BLaER1 treated with 17β-estradiol and CSF1 and Interleukin-3, amounts not matched to agents 10 nM and 100 nM (cell line): ENCODE measurements around the gene ZNF580.

ENCODE experiments used
- H3K27ac ChIP-seq, 11 experiments: shearing (Covaris generic); formaldehyde crosslinking; 2 replicates each; pipeline ENCODE4 v1.8.1; 2022
- H3K27me3 ChIP-seq, 11 experiments: shearing (Covaris generic); formaldehyde crosslinking; 2 replicates each; pipeline ENCODE4 v1.8.1; 2022
- H3K36me3 ChIP-seq, 11 experiments: shearing (Covaris generic); formaldehyde crosslinking; 2 replicates each; pipeline ENCODE4 v1.8.1; 2022
- H3K4me1 ChIP-seq, 10 experiments: shearing (Covaris generic); formaldehyde crosslinking; 2 replicates each; pipeline ENCODE4 v1.8.1; 2022
- H3K4me2 ChIP-seq, 11 experiments: shearing (Covaris generic); formaldehyde crosslinking; 2 replicates each; pipeline ENCODE4 v1.8.1; 2022
- H3K4me3 ChIP-seq, 10 experiments: shearing (Covaris generic); formaldehyde crosslinking; 2 replicates each; pipeline ENCODE4 v1.8.1; 2022
- H3K9ac ChIP-seq, 11 experiments: shearing (Covaris generic); formaldehyde crosslinking; 2 replicates each; pipeline ENCODE4 v1.8.1; 2022
- H3K9me3 ChIP-seq, 11 experiments: shearing (Covaris generic); formaldehyde crosslinking; replicated peaks in 1 of 11; 2 replicates each; pipeline ENCODE4 v1.8.1; 2022
- H4K20me1 ChIP-seq, 11 experiments: shearing (Covaris generic); formaldehyde crosslinking; 2 replicates each; pipeline ENCODE4 v1.8.1; 2022
- Cebpa-rat ChIP-seq, 11 experiments: shearing (Covaris generic); IDR thresholded peaks; 2 replicates each; pipeline ENCODE4 v1.8.1; 2022

Gene ZNF580

DNA sequence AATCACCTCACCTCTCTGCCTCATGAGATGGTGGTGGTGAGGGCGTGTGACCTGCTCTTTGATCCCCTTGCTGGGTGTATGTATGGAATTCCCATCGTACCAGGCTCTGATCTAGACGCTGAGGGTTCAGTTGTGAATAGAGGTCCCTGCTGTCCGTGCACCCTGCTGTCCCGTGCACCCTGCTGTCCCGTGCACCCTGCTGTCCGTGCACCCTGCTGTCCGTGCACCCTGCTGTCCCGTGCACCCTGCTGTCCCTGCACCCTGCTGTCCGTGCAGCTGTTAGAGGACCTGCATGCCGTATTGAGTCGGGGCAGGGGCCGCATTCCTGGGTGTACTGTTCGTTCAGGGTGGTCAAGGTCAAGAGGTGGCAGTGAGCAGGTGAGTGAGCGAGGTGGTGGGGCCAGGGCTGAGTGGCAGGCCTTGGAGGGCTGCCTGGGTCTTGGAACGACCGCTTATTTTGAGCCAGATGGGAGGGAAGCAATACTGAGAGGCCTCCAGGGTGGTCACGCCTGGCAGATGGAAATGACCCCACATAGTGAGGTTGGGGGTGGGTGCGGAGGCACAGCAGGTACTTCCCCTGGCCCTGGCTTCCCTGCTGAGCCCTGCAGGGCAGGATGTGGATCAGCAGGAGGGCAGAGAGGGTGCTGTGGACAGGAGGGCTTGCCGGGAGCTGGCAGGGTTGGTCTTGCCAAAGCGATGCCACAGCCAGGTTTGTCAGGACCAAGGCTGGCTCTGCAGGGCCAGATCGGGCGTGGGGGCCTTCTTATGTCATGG, 29.7 kb downstream of the ZNF580 start:
- peaks cover 18 to 44% (median 39%) of the 10 kb centered on the region in 10 experiments; a peak in 19 of 20 replicates for H3K4me1 ChIP-seq
- no peak overlapping the region for H3K4me3 ChIP-seq
- H3K27me3 ChIP-seq = no peaks in the 10 kb centered on the region
- peaks cover 69 to 90% (median 87%) of the 10 kb centered on the region in 11 experiments for H3K36me3 ChIP-seq
- H3K27ac ChIP-seq = no peak overlapping the region
- H3K9ac ChIP-seq = no peak overlapping the region
- peaks cover 83 to 96% (median 90%) of the 10 kb centered on the region in 11 experiments for H4K20me1 ChIP-seq
- H3K9me3 ChIP-seq = no peaks in the 10 kb centered on the region
- TF ChIP-seq Cebpa-rat (IDR thresholded peaks at IDR 0.05) = no peak
- peak overlapping the region in 6 of 11 experiments; percentile 6 to 59 (median 10); a peak in 6 of 22 replicates for H3K4me2 ChIP-seq

DNA sequence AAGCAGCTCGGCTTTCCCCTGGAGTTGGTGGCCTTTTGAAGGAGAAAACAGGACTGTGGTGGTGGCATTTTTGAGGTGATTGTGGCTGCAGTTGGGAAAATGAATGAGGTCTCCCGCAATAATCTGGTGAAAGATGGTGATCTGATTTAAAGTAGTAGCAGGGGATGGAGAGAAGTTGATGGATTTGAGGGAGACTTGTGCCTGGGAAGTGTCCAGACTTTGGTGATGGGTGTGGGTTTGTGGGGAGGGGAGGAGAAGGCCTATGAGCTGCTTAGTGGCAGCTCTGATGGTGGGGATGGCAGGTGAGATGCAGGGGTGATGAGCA, 30.2 kb downstream of the ZNF580 start:
- H3K4me1 ChIP-seq = peaks cover 18 to 47% (median 43%) of the 10 kb centered on the region in 10 experiments; a peak in 19 of 20 replicates
- H3K9ac ChIP-seq = 0 out of 22 replicates have a peak overlapping the region, but pooled peaks of 1 of the 11 experiments have one; percentile 26
- H3K4me2 ChIP-seq = peak overlapping the region in 6 of 11 experiments; percentile 6 to 74 (median 16); a peak in 6 of 22 replicates
- H3K4me3 ChIP-seq = no peak overlapping the region
- peaks cover 78 to 96% (median 86%) of the 10 kb centered on the region in 11 experiments for H4K20me1 ChIP-seq
- no peak overlapping the region for H3K27ac ChIP-seq
- no peaks in the 10 kb centered on the region for H3K9me3 ChIP-seq
- peaks cover 64 to 85% (median 81%) of the 10 kb centered on the region in 11 experiments for H3K36me3 ChIP-seq
- H3K27me3 ChIP-seq = no peaks in the 10 kb centered on the region
- no peak for TF ChIP-seq Cebpa-rat (IDR thresholded peaks at IDR 0.05)

DNA sequence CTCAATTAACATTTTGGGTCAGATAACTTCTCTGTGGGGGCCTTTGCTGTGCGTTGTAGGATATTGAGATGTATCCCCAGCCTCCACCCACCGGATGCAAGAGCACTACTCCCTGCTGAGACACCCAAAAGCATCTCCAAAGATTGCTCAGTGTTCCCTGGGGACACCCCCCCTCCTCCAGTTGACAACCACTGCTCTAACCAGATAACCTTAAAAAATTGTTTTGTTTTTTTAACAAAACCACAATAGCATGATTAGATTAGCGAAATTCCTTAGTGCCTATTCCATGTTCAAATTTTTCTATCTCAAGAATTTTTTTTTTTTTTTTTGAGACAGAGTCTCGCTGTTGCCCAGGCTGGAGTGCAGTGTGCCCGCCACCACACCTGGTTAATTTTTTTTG, 31.6 kb downstream of the ZNF580 start:
- peaks cover 64 to 96% (median 85%) of the 10 kb centered on the region in 11 experiments for H4K20me1 ChIP-seq
- peak overlapping the region in 10 of 11 experiments; percentile 9 to 74 (median 52); a peak in 19 of 22 replicates for H3K4me2 ChIP-seq
- no peak overlapping the region for H3K4me3 ChIP-seq
- H3K4me1 ChIP-seq = peaks cover 30 to 61% (median 57%) of the 10 kb centered on the region in 10 experiments
- peaks cover 50 to 79% (median 69%) of the 10 kb centered on the region in 11 experiments for H3K36me3 ChIP-seq
- no peaks in the 10 kb centered on the region for H3K27me3 ChIP-seq
- H3K9me3 ChIP-seq = no peaks in the 10 kb centered on the region
- no peak for TF ChIP-seq Cebpa-rat (IDR thresholded peaks at IDR 0.05)
- peak overlapping the region in 5 of 11 experiments; percentile 5 to 50 (median 25); a peak in 6 of 22 replicates for H3K9ac ChIP-seq
- peak overlapping the region in 2 of 11 experiments; percentile 3 to 21; a peak in 1 of 22 replicates for H3K27ac ChIP-seq

DNA sequence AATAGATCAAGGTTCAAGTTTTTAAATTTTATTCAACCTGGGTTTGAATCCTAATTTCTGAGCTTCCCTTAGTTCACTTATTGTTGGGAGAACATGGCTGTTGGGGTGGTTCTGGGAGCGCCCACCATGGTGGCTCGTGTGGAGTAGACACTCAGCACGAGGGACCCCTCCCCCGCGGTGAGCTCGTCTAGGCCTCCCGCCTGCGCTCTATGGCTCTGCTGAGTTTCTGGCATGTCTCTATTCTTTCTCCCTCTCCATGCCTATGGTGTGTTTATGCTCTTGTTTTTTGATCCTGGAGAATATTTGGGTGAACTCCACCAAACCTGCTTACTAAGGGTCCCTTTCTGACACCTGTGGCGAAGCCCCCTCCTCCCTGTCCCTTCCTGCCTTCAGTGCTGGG, 32.7 kb downstream of the ZNF580 start:
- H3K4me1 ChIP-seq = peaks cover 38 to 71% (median 67%) of the 10 kb centered on the region in 10 experiments
- H3K9ac ChIP-seq = peak overlapping the region in 6 of 11 experiments; percentile 17 to 50 (median 32); a peak in 7 of 22 replicates
- H3K36me3 ChIP-seq = peaks cover 41 to 70% (median 59%) of the 10 kb centered on the region in 11 experiments
- no peaks in the 10 kb centered on the region for H3K9me3 ChIP-seq
- peaks cover 56 to 96% (median 83%) of the 10 kb centered on the region in 11 experiments for H4K20me1 ChIP-seq
- TF ChIP-seq Cebpa-rat (IDR thresholded peaks at IDR 0.05) = no peak
- peak overlapping the region in 4 of 11 experiments; percentile 0 to 25 (median 20); a peak in 4 of 22 replicates for H3K27ac ChIP-seq
- H3K4me2 ChIP-seq = peak overlapping the region in 4 of 11 experiments; percentile 25 to 74 (median 62); a peak in 4 of 22 replicates
- no peak overlapping the region for H3K4me3 ChIP-seq
- H3K27me3 ChIP-seq = no peaks in the 10 kb centered on the region

DNA sequence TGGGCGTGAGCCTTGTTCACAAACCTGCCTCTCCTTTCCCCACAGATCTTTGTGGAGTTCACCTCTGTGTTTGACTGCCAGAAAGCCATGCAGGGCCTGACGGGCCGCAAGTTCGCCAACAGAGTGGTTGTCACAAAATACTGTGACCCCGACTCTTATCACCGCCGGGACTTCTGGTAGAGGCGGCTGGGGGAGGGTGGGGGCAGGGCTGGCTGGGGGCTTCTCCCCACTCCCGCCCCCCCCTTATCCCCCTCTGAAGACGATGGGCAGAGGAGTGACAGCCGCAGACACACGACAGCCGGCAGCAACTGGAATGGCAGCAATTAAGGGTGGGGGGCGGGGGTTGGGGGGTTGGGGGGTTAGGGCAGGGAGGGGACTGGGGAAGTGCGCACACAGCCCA, 33.1 kb downstream of the ZNF580 start:
- Histone ChIP-seq H3K9ac (peak overlapping the region in 5 of 11 experiments; percentile 17 to 39 (median 31); a peak in 6 of 22 replicates), H3K27me3 (no peaks in the 10 kb centered on the region), H4K20me1 (peaks cover 51 to 96% (median 83%) of the 10 kb centered on the region in 11 experiments), H3K27ac (peak overlapping the region in 3 of 11 experiments; percentile 18 to 25 (median 21); a peak in 2 of 22 replicates), H3K36me3 (peaks cover 41 to 70% (median 59%) of the 10 kb centered on the region in 11 experiments), H3K4me1 (peaks cover 43 to 75% (median 71%) of the 10 kb centered on the region in 10 experiments), H3K9me3 (no peaks in the 10 kb centered on the region), H3K4me3 (no peak overlapping the region), H3K4me2 (peak overlapping the region in 4 of 11 experiments; percentile 59 to 92 (median 78); a peak in 5 of 22 replicates)
- no peak for TF ChIP-seq Cebpa-rat (IDR thresholded peaks at IDR 0.05)

DNA sequence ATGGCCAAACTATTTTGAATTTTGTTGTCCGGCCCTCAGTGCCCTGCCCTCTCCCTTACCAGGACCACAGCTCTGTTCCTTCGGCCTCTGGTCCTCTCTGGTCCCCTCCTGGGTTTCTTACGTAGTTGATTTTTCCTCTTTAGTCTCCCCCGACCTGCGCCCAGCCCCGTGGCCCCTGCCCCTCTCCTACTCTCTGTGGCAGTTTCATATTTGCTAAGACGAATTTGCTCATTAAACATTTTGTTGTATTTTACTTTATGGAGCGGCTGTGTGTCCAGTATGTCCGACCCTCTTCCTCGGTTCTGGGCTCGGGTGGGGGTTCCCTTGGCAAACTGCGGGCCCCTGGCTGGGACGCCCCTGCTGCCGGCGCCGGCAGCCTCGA, 33.6 kb downstream of the ZNF580 start:
- no peak for TF ChIP-seq Cebpa-rat (IDR thresholded peaks at IDR 0.05)
- Histone ChIP-seq H3K36me3 (peaks cover 41 to 70% (median 59%) of the 10 kb centered on the region in 11 experiments), H3K4me1 (peaks cover 48 to 81% (median 77%) of the 10 kb centered on the region in 10 experiments), H3K4me3 (peak overlapping the region; percentile 79 to 98 (median 92)), H3K27ac (peak overlapping the region; percentile 47 to 98 (median 94)), H4K20me1 (peaks cover 48 to 96% (median 83%) of the 10 kb centered on the region in 11 experiments), H3K9ac (peak overlapping the region; percentile 93 to 98 (median 97)), H3K9me3 (no peaks in the 10 kb centered on the region), H3K27me3 (no peaks in the 10 kb centered on the region), H3K4me2 (peak overlapping the region; percentile 68 to 97 (median 90))

DNA sequence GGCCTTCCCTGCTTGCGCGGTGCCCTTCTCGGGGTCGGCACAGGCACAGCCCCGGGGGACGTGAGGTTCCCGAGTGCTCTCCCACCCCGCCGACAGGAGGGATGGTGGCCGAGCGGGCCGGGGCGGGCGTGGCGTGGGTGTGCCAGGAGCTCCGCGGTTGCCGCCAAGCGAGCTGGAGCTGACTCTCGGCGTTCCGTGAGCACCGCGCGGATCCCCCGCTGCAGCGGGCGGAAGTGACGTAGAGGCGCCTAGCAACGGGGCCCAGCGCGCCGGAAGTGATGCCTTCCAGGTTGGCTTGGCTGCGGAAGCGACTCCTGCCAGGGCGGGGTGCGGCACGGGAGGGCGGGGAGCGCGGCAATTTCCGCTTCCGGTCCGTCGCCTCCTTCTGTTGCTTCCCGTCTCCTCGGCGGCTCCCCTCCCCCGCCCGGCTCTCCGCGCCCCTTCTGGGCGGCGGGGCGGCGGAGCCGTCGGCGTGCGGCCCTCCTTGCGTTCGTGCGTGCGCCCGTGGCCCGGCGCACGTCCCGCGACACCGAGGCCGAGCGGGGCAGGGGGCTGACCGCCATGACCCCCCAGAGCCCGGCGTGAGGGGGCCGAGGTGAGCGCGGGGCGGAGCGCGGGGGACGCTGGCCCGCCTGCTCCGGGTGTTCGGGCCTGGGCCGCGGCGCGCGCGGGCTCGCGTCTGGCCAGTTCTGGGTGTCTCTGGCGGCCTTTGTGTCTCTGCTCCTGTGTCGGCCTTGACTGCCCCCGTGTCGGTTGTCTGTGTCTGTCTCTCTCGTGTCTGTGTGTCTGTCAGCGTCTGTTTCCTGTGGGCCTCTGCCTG, 34.2 kb downstream of the ZNF580 start, which contains the start of gene EPN1:
EPN1 (plus strand) TSS at position 386 of the 820 bp plus-strand sequence. CDS start 3,402 bp downstream, outside the sequence.
- peak within 1 kb of the TSS; percentile 87 to 98 (median 93) for H3K4me2 ChIP-seq
- peak within 1 kb of the TSS; percentile 79 to 98 (median 92) for H3K4me3 ChIP-seq
- peak within 1 kb of the TSS; percentile 93 to 98 (median 97) for H3K9ac ChIP-seq
- TF ChIP-seq Cebpa-rat (IDR thresholded peaks at IDR 0.05) = no peak
- peaks cover 48 to 96% (median 83%) of the 10 kb centered on the region in 11 experiments for H4K20me1 ChIP-seq
- no peaks in the 10 kb centered on the region for H3K27me3 ChIP-seq
- H3K9me3 ChIP-seq = no peaks in the 10 kb centered on the region
- peak within 1 kb of the TSS; percentile 92 to 98 (median 95) for H3K27ac ChIP-seq
- H3K36me3 ChIP-seq = peaks cover 41 to 70% (median 59%) of the 10 kb centered on the region in 11 experiments
- H3K4me1 ChIP-seq = peaks cover 52 to 87% (median 82%) of the 10 kb centered on the region in 10 experiments

DNA sequence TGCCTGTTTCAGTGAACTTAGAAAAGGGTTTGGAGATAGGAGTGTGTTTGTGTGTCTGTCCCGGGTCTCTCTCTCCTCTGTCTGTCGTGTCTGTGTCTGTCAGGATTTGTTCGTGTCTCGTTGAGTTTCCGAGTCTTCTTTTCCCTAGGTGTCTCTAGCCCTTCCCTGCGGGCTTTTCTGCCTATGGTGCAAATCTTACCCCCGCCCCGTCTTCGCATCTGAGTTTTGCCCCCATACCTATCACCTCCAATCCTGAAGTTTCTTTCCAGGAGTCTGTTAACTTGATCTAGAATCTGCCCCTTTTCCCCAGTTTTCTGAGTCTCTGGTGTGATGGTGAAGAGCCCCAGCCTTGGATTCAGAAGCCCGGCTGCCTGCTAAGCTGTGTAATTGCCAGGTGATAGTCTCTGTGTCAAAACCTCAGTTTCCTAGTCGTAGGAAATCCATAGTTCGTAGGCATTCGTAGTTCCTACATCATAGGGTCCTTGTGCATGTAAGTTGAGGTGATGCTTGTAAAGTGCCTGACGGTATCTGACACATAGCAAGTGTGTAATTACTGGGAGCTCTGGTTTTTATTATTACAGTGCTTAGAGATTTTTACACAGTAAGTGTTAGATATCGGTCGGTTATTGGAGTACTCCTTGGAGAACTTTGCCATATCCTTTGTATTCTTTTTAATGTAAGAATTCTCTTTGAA, 35.0 kb downstream of the ZNF580 start:
- Histone ChIP-seq H4K20me1 (peaks cover 48 to 96% (median 83%) of the 10 kb centered on the region in 11 experiments), H3K9me3 (no peaks in the 10 kb centered on the region), H3K4me3 (peak overlapping the region; percentile 79 to 98 (median 92)), H3K36me3 (peaks cover 41 to 70% (median 59%) of the 10 kb centered on the region in 11 experiments), H3K27me3 (no peaks in the 10 kb centered on the region), H3K4me2 (peak overlapping the region; percentile 87 to 98 (median 93)), H3K4me1 (peaks cover 53 to 87% (median 82%) of the 10 kb centered on the region in 10 experiments), H3K9ac (peak overlapping the region; percentile 93 to 98 (median 97)), H3K27ac (peak overlapping the region; percentile 92 to 98 (median 95))
- no peak for TF ChIP-seq Cebpa-rat (IDR thresholded peaks at IDR 0.05)
